ENCODE data around the gene UBE2N. TPM values are rescaled to one million over a fixed set of nuclear protein-coding genes. Genes with fewer than 3 reads are reported as not detected.

Gene UBE2N
- total RNA-seq, result 26.5 TPM in 2 replicates

GRCh38 chr12:93441617-93442410 is at the start of gene UBE2N:
Gene UBE2N (minus strand): TSS chr12:93441947. CDS start chr12:93441884, 63 bp downstream.

DNA sequence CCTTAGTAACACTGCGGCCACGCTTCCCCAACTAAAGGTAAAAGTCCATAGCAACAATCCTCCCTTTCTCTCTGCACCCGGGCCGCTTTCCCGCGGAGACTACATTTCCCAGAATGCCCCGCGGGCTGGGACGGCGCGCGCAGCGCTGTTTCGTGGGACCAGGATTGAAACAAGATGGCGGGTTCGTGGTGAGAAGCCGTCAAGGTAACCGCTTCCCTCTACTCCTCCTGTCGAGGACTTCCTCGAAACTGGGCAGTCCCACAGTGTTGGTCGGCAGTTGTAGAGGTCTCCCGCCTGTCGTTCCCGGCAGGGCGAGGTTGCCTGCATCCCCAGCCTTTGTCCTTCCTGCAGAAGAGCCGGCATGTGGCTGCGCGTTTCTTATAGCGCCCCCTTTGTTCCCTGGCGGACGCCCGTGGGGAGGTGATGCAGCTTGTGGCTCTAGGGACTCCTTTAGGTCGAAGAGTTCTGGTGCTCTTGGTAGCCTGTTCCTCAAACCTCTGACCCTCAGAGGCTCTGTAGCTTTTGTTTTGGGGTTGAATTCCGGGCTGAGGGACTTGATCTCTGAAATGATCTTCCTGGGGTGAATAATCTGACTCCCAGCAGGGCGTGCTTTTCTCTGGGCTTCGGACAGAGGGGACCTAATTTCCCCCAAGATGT is 25.7 kb upstream of the UBE2N start, which contains the start of gene MRPL42:
Gene MRPL42 (plus strand): TSS at position 164 of the 657 bp plus-strand sequence. CDS start 1,772 bp downstream, outside the sequence.

GRCh38 chr12:93377252-93378195 is 64.2 kb downstream of the UBE2N start, which contains the start of gene NUDT4:
Gene NUDT4 (plus strand): TSS chr12:93377925. CDS start chr12:93378323, 398 bp downstream.

Other genes starting within 250 kb of the UBE2N start
- gene NUDT4, start 64.0 kb downstream of the UBE2N start, total RNA-seq, result 62.0 and 62.3 TPM in 2 replicates
- gene MRPL42, start 25.6 kb upstream of the UBE2N start, total RNA-seq, result 36.9 and 51.0 TPM in 2 replicates
- gene SOCS2, start 130.7 kb upstream of the UBE2N start, total RNA-seq, result 32.6 and 45.1 TPM in 2 replicates
- gene CRADD, start 235.4 kb upstream of the UBE2N start, total RNA-seq, result 27.8 and 29.3 TPM in 2 replicates

All from cardiac ventricle fibroblast (primary cell).